Stimulated activated memory B cell treated with anti-CD40 and anti-IgM and Interleukin-4, amounts not matched to agents 10 μg/mL and 1 μg/mL and 100 μg/mL, for 72 hours (primary cell): Measurements from ENCODE around the gene PDZD4.
A peak's percentile ranks its signal among the peaks of the same experiment; 100 is the strongest.

Source experiments
- ATAC-seq: fragments of 150-1000 bp; cut with Tn5 transposase; 2 replicates; pipeline ENCODE4 v1.10.0; 2021
- H3K27ac Mint-ChIP-seq: one replicate; pipeline ENCODE4 v1.8.0; 2022; ENCODE audit warnings: mild to moderate bottlenecking, mixed read lengths
- H3K27me3 Mint-ChIP-seq: one replicate; pipeline ENCODE4 v1.8.0; 2022; ENCODE audit warnings: mixed read lengths
- H3K36me3 Mint-ChIP-seq: one replicate; pipeline ENCODE4 v1.8.0; 2022; ENCODE audit warnings: mixed read lengths
- H3K4me1 Mint-ChIP-seq: one replicate; pipeline ENCODE4 v1.8.0; 2022; ENCODE audit warnings: mixed read lengths
- H3K4me3 Mint-ChIP-seq: one replicate; pipeline ENCODE4 v1.8.0; 2022; ENCODE audit warnings: mild to moderate bottlenecking, moderate library complexity, mixed read lengths
- H3K9me3 Mint-ChIP-seq: one replicate; pipeline ENCODE4 v1.8.0; 2022; ENCODE audit warnings: mixed read lengths

PDZD4 gene

DNA sequence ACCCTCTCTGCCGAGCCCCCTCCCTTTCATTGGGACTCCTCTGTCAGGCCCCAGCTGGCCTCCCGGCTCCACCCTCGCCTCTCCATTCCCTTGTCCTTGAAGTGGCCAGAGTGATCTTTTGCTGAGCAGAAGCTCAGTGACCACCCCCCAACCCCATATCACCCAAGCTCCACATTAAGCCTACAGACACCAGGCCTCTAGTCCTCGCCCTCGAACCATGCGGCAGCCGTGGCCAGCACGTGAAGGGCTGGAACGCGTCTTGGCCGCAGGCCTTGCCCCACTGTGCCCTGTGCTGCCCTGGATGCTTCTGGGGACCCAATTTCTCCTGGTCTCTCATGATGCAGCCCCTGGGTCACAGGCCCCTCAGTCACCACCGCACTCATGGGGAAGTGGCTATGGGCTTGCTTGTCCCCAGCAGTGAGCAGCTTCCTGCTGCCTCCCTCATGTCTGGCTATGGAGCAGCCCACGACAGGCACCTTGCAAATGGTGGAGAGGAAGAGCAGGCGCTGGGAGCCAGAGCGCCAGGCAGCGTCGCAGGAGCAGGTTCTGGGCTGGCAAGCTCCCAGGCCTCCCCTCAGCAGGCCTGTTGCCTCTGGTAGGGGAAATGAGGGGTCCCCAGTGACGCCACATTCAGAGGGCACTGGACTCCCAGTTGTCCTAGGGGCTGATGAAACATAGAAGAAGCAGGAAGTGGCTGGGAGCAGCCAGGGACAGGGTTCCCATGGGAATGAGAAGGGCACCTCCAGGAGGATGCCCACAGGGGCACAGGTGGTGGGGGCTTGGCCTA is 50.3 kb downstream of the PDZD4 start:
- H3K27me3 Mint-ChIP-seq: peaks cover 15% of the 10 kb centered on the region
- peaks cover 6% of the 10 kb centered on the region for H3K36me3 Mint-ChIP-seq
- peaks cover 9% of the 10 kb centered on the region for H3K4me1 Mint-ChIP-seq
- H3K4me3 Mint-ChIP-seq: no peak overlapping the region
- H3K9me3 Mint-ChIP-seq: no peaks in the 10 kb centered on the region
- peak overlapping the region; percentile 42 for H3K27ac Mint-ChIP-seq
- no peak for ATAC-seq

GRCh38 chrX:153778684-153779101 is 51.7 kb downstream of the PDZD4 start:
- H3K27me3 Mint-ChIP-seq: peaks cover 15% of the 10 kb centered on the region
- peaks cover 9% of the 10 kb centered on the region for H3K4me1 Mint-ChIP-seq
- H3K9me3 Mint-ChIP-seq: no peaks in the 10 kb centered on the region
- no peak for ATAC-seq
- H3K36me3 Mint-ChIP-seq: peaks cover 6% of the 10 kb centered on the region
- H3K27ac Mint-ChIP-seq: no peak overlapping the region
- no peak overlapping the region for H3K4me3 Mint-ChIP-seq

DNA sequence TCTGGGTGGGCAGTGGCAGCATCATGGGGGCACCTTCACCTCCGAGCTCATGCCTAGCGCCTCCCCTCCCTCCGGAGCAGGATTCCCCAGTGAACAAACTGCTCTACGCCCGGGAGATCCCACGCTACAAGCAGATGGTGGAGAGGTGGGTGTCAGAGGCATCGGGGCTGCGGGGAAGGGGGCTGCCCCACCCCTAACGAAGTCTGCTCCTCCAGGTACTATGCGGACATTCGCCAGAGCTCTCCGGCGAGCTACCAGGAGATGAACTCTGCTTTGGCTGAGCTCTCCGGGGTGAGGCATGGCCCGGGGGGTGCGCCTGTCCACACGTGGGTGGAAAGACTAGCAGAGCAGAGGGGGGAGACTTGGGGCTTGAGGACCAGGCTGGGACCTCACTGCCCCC is 52.2 kb downstream of the PDZD4 start:
- Mint-ChIP-seq H3K4me1 (peaks cover 9% of the 10 kb centered on the region), H3K27ac (no peak overlapping the region), H3K9me3 (no peaks in the 10 kb centered on the region), H3K27me3 (peaks cover 15% of the 10 kb centered on the region), H3K4me3 (no peak overlapping the region), H3K36me3 (peaks cover 2% of the 10 kb centered on the region)
- no peak for ATAC-seq

DNA sequence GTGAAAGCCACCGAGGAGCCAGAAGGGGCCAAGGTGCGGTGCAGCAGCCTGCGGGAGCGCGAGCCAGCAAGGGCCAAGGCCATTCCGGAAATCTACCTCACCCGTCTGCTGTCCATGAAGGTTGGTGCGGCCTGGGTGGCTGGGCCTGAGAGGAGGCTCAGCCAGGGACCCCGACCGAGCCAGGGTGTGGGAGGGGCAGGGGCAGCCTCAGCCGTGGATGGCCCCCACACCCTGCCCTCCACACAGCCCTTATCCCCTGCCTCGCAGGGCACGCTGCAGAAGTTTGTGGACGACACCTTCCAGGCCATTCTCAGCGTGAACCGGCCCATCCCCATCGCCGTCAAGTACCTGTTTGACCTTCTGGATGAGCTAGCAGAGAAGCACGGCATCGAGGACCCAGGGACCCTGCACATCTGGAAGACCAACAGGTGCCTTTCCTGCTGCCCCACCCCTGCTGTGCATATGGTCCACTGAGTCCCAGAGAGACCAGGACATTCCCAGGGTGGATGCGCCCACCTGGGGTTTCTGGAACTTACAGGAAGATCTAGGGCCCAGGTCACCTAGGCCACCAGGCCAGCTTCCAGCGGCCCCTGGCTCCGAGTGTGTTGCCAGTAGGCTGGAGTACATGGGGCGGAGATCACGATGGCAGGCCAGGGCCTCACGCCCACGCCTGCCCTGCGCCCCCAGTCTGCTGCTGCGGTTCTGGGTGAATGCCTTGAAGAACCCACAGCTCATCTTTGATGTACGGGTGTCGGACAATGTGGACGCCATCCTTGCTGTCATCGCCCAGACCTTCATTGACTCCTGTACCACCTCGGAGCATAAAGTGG is 52.9 kb downstream of the PDZD4 start:
- no peak overlapping the region for H3K27ac Mint-ChIP-seq
- no peaks in the 10 kb centered on the region for H3K9me3 Mint-ChIP-seq
- H3K4me3 Mint-ChIP-seq: no peak overlapping the region
- H3K4me1 Mint-ChIP-seq: peaks cover 9% of the 10 kb centered on the region
- ATAC-seq: no peak
- no peaks in the 10 kb centered on the region for H3K36me3 Mint-ChIP-seq
- peaks cover 15% of the 10 kb centered on the region for H3K27me3 Mint-ChIP-seq

GRCh38 chrX:153776611-153777045 is 53.7 kb downstream of the PDZD4 start:
- H3K4me1 Mint-ChIP-seq: peaks cover 9% of the 10 kb centered on the region
- no peaks in the 10 kb centered on the region for H3K36me3 Mint-ChIP-seq
- no peak overlapping the region for H3K4me3 Mint-ChIP-seq
- peaks cover 15% of the 10 kb centered on the region for H3K27me3 Mint-ChIP-seq
- no peaks in the 10 kb centered on the region for H3K9me3 Mint-ChIP-seq
- no peak for ATAC-seq
- H3K27ac Mint-ChIP-seq: no peak overlapping the region

- Mint-ChIP-seq H3K27ac (no peak overlapping the region), H3K9me3 (no peaks in the 10 kb centered on the region), H3K36me3 (no peaks in the 10 kb centered on the region), H3K4me1 (peaks cover 9% of the 10 kb centered on the region), H3K27me3 (peaks cover 15% of the 10 kb centered on the region), H3K4me3 (no peak overlapping the region)
- ATAC-seq: no peak
Measured at GRCh38 chrX:153776120-153776599, 54.2 kb downstream of the PDZD4 start.

DNA sequence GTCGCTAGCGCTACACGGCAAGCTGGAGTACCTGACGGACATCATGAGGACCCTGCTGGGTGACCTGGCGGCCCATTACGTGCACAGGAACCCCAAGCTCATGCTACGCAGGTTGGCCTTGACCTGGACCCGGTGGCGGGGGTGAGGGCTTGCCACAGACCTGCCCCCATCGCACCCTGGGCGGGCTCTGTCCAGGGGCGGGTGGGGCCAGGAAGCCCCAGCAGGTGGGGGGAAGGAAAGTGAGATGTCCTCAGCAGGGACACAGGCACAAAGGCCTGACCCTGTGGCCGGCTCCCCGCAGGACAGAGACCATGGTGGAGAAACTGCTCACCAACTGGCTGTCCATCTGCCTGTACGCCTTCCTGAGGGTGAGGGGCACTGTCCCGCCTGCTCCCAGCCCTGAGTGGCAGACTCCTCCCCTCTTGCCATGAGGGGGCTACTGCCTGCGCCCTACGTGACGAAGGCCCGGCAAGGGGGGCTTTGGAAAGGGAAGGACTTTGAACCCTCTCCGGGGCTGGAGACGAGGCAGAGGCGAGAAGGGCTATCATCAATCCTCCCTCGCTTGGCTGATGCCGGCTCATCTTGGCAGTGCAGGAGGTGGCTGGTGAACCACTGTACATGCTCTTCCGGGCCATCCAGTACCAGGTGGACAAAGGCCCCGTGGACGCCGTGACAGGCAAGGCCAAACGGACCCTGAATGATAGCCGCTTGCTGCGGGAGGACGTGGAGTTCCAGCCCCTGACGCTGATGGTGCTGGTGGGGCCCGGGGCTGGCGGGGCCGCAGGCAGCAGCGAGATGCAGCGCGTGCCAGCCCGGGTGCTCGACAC is 54.8 kb downstream of the PDZD4 start:
- Mint-ChIP-seq H3K4me1 (peaks cover 9% of the 10 kb centered on the region), H3K36me3 (no peaks in the 10 kb centered on the region), H3K9me3 (no peaks in the 10 kb centered on the region), H3K4me3 (no peak overlapping the region), H3K27ac (no peak overlapping the region), H3K27me3 (peaks cover 13% of the 10 kb centered on the region)
- no peak for ATAC-seq

GRCh38 chrX:153774576-153775292 is 55.6 kb downstream of the PDZD4 start:
- no peak for ATAC-seq
- no peak overlapping the region for H3K4me3 Mint-ChIP-seq
- no peaks in the 10 kb centered on the region for H3K36me3 Mint-ChIP-seq
- H3K4me1 Mint-ChIP-seq: peaks cover 1% of the 10 kb centered on the region
- no peak overlapping the region for H3K27ac Mint-ChIP-seq
- peaks cover 12% of the 10 kb centered on the region for H3K27me3 Mint-ChIP-seq
- no peaks in the 10 kb centered on the region for H3K9me3 Mint-ChIP-seq

- Mint-ChIP-seq H3K27me3 (peaks cover 7% of the 10 kb centered on the region), H3K4me1 (no peaks in the 10 kb centered on the region), H3K36me3 (no peaks in the 10 kb centered on the region), H3K9me3 (no peaks in the 10 kb centered on the region), H3K4me3 (no peak overlapping the region), H3K27ac (no peak overlapping the region)
- no peak for ATAC-seq
Measured at GRCh38 chrX:153773741-153774575, 56.4 kb downstream of the PDZD4 start.

DNA sequence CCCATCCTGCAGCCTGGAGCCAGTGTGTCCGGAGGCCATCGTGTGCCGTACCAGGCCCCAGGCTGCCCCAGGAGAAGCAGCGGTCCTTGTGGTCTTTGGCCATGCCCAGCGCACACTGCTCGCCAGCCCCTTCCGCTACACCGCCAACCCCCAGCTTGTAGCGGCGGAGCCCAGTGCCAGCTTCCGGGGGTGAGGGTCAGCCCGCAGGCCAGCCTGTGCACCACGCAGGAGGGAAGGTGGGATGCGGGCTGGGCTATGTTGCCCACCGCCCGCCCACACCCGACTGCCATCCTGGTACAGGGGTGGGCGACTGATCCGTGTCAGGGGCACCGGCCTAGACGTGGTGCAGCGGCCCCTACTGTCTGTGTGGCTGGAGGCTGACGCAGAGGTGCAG is 57.1 kb downstream of the PDZD4 start:
- no peaks in the 10 kb centered on the region for H3K9me3 Mint-ChIP-seq
- peaks cover 2% of the 10 kb centered on the region for H3K4me1 Mint-ChIP-seq
- no peak overlapping the region for H3K4me3 Mint-ChIP-seq
- no peaks in the 10 kb centered on the region for H3K36me3 Mint-ChIP-seq
- H3K27ac Mint-ChIP-seq: no peak overlapping the region
- peaks cover 7% of the 10 kb centered on the region for H3K27me3 Mint-ChIP-seq
- no peak for ATAC-seq

GRCh38 chrX:153772316-153773217 is 57.8 kb downstream of the PDZD4 start:
- H3K27me3 Mint-ChIP-seq: peaks cover 7% of the 10 kb centered on the region
- no peak for ATAC-seq
- no peak overlapping the region for H3K4me3 Mint-ChIP-seq
- H3K4me1 Mint-ChIP-seq: peaks cover 7% of the 10 kb centered on the region
- no peak overlapping the region for H3K27ac Mint-ChIP-seq
- no peaks in the 10 kb centered on the region for H3K36me3 Mint-ChIP-seq
- H3K9me3 Mint-ChIP-seq: no peaks in the 10 kb centered on the region

- H3K4me3 Mint-ChIP-seq: no peak overlapping the region
- H3K36me3 Mint-ChIP-seq: no peaks in the 10 kb centered on the region
- H3K27me3 Mint-ChIP-seq: peaks cover 7% of the 10 kb centered on the region
- no peak for ATAC-seq
- no peaks in the 10 kb centered on the region for H3K9me3 Mint-ChIP-seq
- peaks cover 9% of the 10 kb centered on the region for H3K4me1 Mint-ChIP-seq
- H3K27ac Mint-ChIP-seq: no peak overlapping the region
Measured at GRCh38 chrX:153771415-153772315, 58.7 kb downstream of the PDZD4 start.
